Measurements from ENCODE around the gene AREG.

The AREG gene

DNA sequence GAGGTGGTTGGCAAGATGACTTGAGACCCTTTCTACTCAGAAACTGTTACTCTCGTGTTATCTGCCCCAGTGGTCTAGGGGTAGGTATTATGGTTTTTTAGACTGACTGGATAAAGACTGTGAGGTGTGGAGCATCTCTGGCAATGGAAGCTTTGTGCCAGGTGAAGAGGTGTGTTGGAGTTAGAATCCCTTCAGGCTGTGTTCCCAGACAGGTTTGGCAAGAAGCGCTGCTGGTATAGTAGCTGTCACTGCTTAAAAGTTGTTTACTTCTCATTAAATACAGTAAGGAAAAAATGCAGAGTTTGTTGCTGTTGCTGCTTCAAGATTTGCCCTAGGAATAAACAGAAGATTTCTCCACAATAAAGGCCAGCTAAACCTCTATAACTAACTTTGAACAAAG, 35.3 kb downstream of the AREG start:
- TF ChIP-seq, protein P1, sequence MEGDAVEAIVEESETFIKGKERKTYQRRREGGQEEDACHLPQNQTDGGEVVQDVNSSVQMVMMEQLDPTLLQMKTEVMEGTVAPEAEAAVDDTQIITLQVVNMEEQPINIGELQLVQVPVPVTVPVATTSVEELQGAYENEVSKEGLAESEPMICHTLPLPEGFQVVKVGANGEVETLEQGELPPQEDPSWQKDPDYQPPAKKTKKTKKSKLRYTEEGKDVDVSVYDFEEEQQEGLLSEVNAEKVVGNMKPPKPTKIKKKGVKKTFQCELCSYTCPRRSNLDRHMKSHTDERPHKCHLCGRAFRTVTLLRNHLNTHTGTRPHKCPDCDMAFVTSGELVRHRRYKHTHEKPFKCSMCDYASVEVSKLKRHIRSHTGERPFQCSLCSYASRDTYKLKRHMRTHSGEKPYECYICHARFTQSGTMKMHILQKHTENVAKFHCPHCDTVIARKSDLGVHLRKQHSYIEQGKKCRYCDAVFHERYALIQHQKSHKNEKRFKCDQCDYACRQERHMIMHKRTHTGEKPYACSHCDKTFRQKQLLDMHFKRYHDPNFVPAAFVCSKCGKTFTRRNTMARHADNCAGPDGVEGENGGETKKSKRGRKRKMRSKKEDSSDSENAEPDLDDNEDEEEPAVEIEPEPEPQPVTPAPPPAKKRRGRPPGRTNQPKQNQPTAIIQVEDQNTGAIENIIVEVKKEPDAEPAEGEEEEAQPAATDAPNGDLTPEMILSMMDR (IDR thresholded peaks at IDR 0.05) = no peak
- no peak for DNase-seq
- H3K27ac Mint-ChIP-seq = no peak overlapping the region
- no peak overlapping the region for H3K4me3 Mint-ChIP-seq
- no peaks in the 10 kb centered on the region for H3K4me1 Mint-ChIP-seq
- no peaks in the 10 kb centered on the region for H3K36me3 Mint-ChIP-seq (ENCODE audit: low read depth)
- no peaks in the 10 kb centered on the region for H3K9me3 Mint-ChIP-seq
- H3K27me3 Mint-ChIP-seq (ENCODE audit: low read depth, poor library complexity) = peaks cover 6% of the 10 kb centered on the region

DNA sequence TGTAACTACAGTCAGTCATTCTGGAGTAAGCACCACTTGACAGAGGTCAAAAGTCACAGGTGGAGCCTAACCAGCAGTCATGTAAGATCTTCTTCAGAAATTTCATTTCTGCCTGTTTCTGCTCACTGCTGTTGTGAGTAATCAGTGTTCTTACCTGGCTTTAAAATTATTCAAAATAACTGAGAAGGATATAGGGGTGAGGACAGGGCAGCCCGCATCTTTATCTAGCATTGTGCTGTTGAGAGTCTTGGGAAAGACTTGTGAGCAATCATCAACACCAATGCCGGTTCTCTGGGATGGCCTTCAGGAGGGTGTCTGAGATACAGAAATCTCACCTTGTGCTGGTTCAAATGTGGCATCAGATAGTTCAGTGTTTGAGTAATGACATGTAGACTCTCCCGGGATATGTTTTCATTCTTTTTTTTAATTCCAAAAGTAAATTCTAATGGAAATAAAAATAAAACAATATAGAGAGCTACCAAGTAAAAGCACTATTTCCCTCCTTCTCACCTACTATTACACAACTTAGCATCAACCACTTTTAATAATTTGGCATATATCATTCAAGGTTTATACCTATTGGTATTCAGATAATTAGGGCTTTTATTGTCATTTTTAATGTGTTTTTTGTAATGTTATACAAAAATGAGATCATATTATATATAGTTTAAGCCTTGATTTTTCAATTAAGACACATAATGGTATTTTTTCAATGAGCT, 37.1 kb downstream of the AREG start:
- TF ChIP-seq, protein P1 (IDR thresholded peaks at IDR 0.05) = no peak
- Mint-ChIP-seq H3K27ac (no peak overlapping the region), H3K4me3 (no peak overlapping the region), H3K4me1 (no peaks in the 10 kb centered on the region), H3K27me3 (ENCODE audit: low read depth, poor library complexity) (peaks cover 9% of the 10 kb centered on the region), H3K9me3 (no peaks in the 10 kb centered on the region), H3K36me3 (ENCODE audit: low read depth) (no peaks in the 10 kb centered on the region)
- no peak for DNase-seq

DNA sequence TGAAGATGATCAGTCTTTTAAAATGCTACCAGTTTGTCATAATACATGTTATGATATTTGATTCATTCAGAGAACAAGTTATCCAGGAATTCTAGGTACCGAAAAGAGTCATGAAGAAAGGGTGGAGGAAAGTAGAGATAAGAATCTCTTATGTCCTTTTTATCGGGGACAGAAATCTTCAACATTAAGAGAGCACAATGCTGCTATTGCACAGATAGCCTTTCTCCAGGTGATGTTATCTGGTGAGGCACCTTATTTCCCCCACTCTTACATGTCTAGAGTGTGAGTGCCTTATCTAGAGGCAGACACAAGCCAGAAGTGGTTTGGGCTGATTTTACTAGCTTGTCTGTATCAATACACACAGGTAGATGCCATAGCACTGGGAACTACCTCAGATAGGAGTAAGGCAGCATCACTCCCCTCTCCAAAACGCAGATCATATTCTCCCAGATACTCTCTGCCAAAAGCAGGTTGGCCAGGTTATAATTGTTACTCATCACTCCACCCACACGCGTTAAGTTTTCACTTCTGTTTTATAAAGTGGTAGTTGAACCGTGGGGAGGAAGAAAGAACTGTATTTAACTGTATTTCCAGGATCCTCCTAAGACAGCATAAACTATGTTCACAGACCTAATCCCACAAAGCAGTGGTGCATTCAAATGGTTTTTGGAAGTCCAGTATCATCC, 38.4 kb downstream of the AREG start:
- TF ChIP-seq, protein P1 (IDR thresholded peaks at IDR 0.05) = no peak
- H3K9me3 Mint-ChIP-seq = no peaks in the 10 kb centered on the region
- DNase-seq = no peak
- no peaks in the 10 kb centered on the region for H3K36me3 Mint-ChIP-seq (ENCODE audit: low read depth)
- no peaks in the 10 kb centered on the region for H3K4me1 Mint-ChIP-seq
- no peak overlapping the region for H3K27ac Mint-ChIP-seq
- peaks cover 9% of the 10 kb centered on the region for H3K27me3 Mint-ChIP-seq (ENCODE audit: low read depth, poor library complexity)
- H3K4me3 Mint-ChIP-seq = no peak overlapping the region

DNA sequence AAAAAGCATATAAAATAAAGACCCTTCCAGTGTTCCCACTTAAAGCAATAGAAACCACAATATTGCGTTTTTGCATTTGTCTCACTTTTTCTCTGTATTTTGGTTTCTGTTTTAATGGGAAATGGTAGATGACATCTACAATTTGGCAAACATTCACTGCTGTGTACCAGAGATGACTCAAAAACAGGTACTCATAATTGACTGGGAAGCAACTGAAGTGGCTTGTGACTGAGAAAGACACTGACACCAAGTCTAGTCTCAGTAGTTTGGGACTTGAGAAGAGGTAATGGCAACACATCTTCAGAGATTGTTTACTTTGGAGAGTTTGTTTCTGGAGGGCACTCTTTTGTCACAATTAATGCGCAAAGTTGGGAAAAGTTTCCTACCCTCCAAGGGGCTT, 42.0 kb downstream of the AREG start:
- no peak for DNase-seq
- TF ChIP-seq, protein P1 (IDR thresholded peaks at IDR 0.05) = no peak

DNA sequence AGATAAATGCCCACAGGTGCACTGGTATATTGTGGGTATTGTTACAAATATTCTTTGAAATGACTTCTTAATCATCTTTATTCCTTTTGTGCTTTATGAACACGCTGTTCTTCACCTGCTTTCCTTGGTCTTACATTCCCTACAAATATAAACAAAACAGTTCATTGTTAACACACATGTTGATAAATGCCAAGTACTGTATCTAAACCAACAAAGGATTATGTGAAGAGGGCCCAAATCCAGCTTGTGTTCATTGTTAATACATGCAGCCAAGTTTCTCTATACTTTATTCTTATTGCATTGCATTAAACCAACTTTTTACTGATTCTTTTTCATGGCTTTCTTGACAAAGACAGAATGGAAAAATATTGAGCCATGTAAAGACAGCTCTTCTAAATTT, 42.8 kb downstream of the AREG start:
- Mint-ChIP-seq H3K9me3 (no peaks in the 10 kb centered on the region), H3K36me3 (ENCODE audit: low read depth) (no peaks in the 10 kb centered on the region), H3K27me3 (ENCODE audit: low read depth, poor library complexity) (peaks cover 9% of the 10 kb centered on the region), H3K27ac (no peak overlapping the region), H3K4me1 (no peaks in the 10 kb centered on the region), H3K4me3 (no peak overlapping the region)
- DNase-seq = no peak
- TF ChIP-seq, protein P1 (IDR thresholded peaks at IDR 0.05) = no peak

More for the DNA sequence above, 42.0 kb downstream of the AREG start:
- Mint-ChIP-seq H3K27me3 (ENCODE audit: low read depth, poor library complexity) (peaks cover 9% of the 10 kb centered on the region), H3K4me3 (no peak overlapping the region), H3K36me3 (ENCODE audit: low read depth) (no peaks in the 10 kb centered on the region), H3K27ac (no peak overlapping the region), H3K4me1 (no peaks in the 10 kb centered on the region), H3K9me3 (no peaks in the 10 kb centered on the region)

DNA sequence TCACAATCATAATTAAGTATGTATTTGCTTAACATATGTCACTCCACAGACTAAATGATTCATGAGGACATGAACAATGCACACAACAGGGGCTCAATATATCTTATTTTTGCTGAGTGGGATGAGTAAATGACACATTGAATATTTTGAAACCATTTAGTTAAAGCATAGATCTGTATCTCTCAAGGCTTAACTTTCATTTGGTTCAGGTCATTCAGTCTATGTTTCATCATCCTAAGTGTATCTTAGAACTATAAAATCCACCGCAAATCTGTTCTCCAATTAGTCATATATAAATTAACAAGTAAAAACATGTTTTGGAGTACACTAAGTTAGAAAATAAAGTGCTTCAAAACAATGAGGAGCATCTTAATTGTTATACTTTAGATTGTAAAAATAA, 45.8 kb downstream of the AREG start:
- TF ChIP-seq, protein P1 (IDR thresholded peaks at IDR 0.05) = no peak
- H3K4me3 Mint-ChIP-seq = no peak overlapping the region
- H3K4me1 Mint-ChIP-seq = no peaks in the 10 kb centered on the region
- no peak for DNase-seq
- no peak overlapping the region for H3K27ac Mint-ChIP-seq
- H3K9me3 Mint-ChIP-seq = no peaks in the 10 kb centered on the region
- peaks cover 3% of the 10 kb centered on the region for H3K27me3 Mint-ChIP-seq (ENCODE audit: low read depth, poor library complexity)
- no peaks in the 10 kb centered on the region for H3K36me3 Mint-ChIP-seq (ENCODE audit: low read depth)

All from nephron progenitor cell (in vitro differentiated cells).